Measurements from ENCODE around the gene SYNE1.

DNA sequence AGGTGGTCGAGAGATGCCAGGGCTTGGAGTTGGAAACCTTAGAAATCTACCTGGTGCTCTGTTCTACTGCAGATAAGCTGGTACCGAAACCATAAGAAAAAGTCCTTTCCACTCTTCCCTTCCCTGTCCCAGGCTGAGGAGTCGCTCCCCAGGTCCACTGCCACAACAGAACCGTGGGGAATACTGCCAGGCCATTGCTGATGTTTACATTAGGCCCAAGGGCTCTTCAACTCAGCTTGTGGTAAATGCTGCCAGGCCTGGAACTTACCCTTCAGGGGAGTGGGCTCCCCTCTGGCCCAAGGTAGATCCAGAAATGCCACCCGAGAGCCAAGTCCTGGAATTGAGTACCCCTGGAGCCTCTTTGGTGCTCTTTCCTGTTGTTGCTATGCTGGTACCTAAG lies 441.3 kb downstream of the SYNE1 start:
- TF ChIP-seq MAX (IDR thresholded peaks at IDR 0.05) (no peak), CHD2 (IDR thresholded peaks at IDR 0.05; ENCODE audit: low read length, partially characterized antibody) (no peak), POLR2A (IDR thresholded peaks at IDR 0.05; ENCODE audit: low read length) (no peak), RAD21 (conservative IDR thresholded peaks at IDR 0.05 in 1 of 2, IDR thresholded peaks at IDR 0.05 in 1 of 2) (no peak), KDM5A (IDR thresholded peaks at IDR 0.05) (no peak), RFX5 (IDR thresholded peaks at IDR 0.05) (no peak), CBX2 (IDR thresholded peaks at IDR 0.05; ENCODE audit: borderline replicate concordance, low read depth) (no peak), ZSCAN20 (CRISPR knock-in tag; IDR thresholded peaks at IDR 0.05) (no peak)
- TF ChIP-seq, protein P1, sequence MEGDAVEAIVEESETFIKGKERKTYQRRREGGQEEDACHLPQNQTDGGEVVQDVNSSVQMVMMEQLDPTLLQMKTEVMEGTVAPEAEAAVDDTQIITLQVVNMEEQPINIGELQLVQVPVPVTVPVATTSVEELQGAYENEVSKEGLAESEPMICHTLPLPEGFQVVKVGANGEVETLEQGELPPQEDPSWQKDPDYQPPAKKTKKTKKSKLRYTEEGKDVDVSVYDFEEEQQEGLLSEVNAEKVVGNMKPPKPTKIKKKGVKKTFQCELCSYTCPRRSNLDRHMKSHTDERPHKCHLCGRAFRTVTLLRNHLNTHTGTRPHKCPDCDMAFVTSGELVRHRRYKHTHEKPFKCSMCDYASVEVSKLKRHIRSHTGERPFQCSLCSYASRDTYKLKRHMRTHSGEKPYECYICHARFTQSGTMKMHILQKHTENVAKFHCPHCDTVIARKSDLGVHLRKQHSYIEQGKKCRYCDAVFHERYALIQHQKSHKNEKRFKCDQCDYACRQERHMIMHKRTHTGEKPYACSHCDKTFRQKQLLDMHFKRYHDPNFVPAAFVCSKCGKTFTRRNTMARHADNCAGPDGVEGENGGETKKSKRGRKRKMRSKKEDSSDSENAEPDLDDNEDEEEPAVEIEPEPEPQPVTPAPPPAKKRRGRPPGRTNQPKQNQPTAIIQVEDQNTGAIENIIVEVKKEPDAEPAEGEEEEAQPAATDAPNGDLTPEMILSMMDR (IDR thresholded peaks at IDR 0.05): no peak

Data from A549 (cell line).